Smooth muscle cell (in vitro differentiated cells): ENCODE results near the gene OPA1. TPM values are rescaled to one million over a fixed set of nuclear protein-coding genes. Genes with fewer than 3 reads are reported as not detected.

Experiments
- DNase-seq: peaks from one replicate; lab custom pipeline; 2025; ENCODE audit not compliant: unreplicated experiment; lab: John Stamatoyannopoulos, UW
- H2AFZ ChIP-seq: fragments of 200-600 bp; sonication (generic); 2 replicates; pipeline ENCODE4 v1.6.0; 2016; ENCODE audit warnings: antibody characterized with exemption, low read depth, mild to moderate bottlenecking
- H3F3A ChIP-seq: fragments of 200-600 bp; sonication (generic); 2 replicates; pipeline ENCODE4 v1.6.0; 2017; ENCODE audit warnings: antibody characterized with exemption, low read depth
- H3K27ac ChIP-seq: fragments of 200-600 bp; sonication (generic); 2 replicates; pipeline ENCODE4 v1.5.1; 2016; ENCODE audit warnings: low read depth, mild to moderate bottlenecking
- H3K27me3 ChIP-seq: fragments of 200-600 bp; sonication (generic); 2 replicates; pipeline ENCODE4 v1.6.1; 2016; ENCODE audit warnings: low read depth, mild to moderate bottlenecking
- H3K36me3 ChIP-seq: fragments of 200-600 bp; sonication (generic); 2 replicates; pipeline ENCODE4 v1.5.1; 2016; ENCODE audit warnings: low read depth
- H3K4me1 ChIP-seq: fragments of 200-600 bp; sonication (generic); 2 replicates; pipeline ENCODE4 v1.5.1; 2016; ENCODE audit warnings: low read depth
- H3K4me2 ChIP-seq: fragments of 200-600 bp; sonication (generic); 2 replicates; pipeline ENCODE4 v1.6.0; 2016; ENCODE audit warnings: mild to moderate bottlenecking
- H3K4me3 ChIP-seq: fragments of 200-600 bp; sonication (generic); 2 replicates; pipeline ENCODE4 v1.5.1; 2016; ENCODE audit warnings: mild to moderate bottlenecking
- H3K79me2 ChIP-seq: fragments of 200-600 bp; sonication (generic); 2 replicates; pipeline ENCODE4 v1.6.0; 2016; ENCODE audit warnings: low read depth, mild to moderate bottlenecking
- H3K9ac ChIP-seq: fragments of 200-600 bp; sonication (generic); 2 replicates; pipeline ENCODE4 v1.6.0; 2016; ENCODE audit warnings: low read depth
- H3K9me3 ChIP-seq: fragments of 200-600 bp; sonication (generic); replicated peaks from 2 replicates; pipeline ENCODE4 v1.5.1; 2016; ENCODE audit warnings: low read depth
- H4K20me1 ChIP-seq: fragments of 200-600 bp; sonication (generic); 2 replicates; pipeline ENCODE4 v1.6.0; 2016; ENCODE audit warnings: low read depth
- CTCF ChIP-seq: fragments of 200-600 bp; sonication (generic); IDR thresholded peaks from 2 replicates; pipeline ENCODE4 v1.5.1; 2017; ENCODE audit warnings: borderline replicate concordance, mild to moderate bottlenecking, antibody characterized with exemption; ENCODE audit not compliant: insufficient read depth, poor library complexity, severe bottlenecking
- WGBS: methylation state at CpG from one replicate; pipeline ENCODE4 v1.1.7; 2016; ENCODE audit warnings: low lambda C conversion rate; 5-methylcytosine and 5-hydroxymethylcytosine counted together
- polyA plus RNA-seq: library from polyadenylated mRNA; unstranded; fragments of >200 nt; fragmentation: Nextera tagmentation; extraction: Ambion mirVana; gene quantifications from 2 replicates; pipeline ENCODE4 v1.2.1, GENCODE V29; 2016
- total RNA-seq: library from RNA; depleted of rRNA; stranded (reverse); fragments of >200 nt; gene quantifications from 2 replicates; pipeline ENCODE4 v1.2.3, GENCODE V29; 2014

Gene OPA1
- total and polyA plus RNA-seq, 2 experiments from 2014 or later: 23.8 to 56.0 TPM

GRCh38 chr3:193617628-193618027 lies 24.6 kb downstream of the OPA1 start:
- no peak for DNase-seq
- Histone ChIP-seq H3K36me3 (peaks cover 29% of the 10 kb centered on the region), H3K9me3 (no peaks in the 10 kb centered on the region), H3K27ac (no peak overlapping the region), H3K4me3 (no peak overlapping the region), H2AFZ (no peak overlapping the region), H3K4me2 (no peak overlapping the region), H3K4me1 (no peaks in the 10 kb centered on the region), H3K79me2 (peaks cover 21% of the 10 kb centered on the region), H4K20me1 (peaks cover 56% of the 10 kb centered on the region), H3F3A (no peaks in the 10 kb centered on the region), H3K27me3 (no peaks in the 10 kb centered on the region), H3K9ac (no peak overlapping the region)
- no peak for TF ChIP-seq CTCF
- WGBS: 100% methylated on average over 1 of the region's 1 CpG

GRCh38 chr3:193620057-193620456 lies 27.0 kb downstream of the OPA1 start:
- Histone ChIP-seq H3K27me3 (no peaks in the 10 kb centered on the region), H3K9ac (no peak overlapping the region), H3K27ac (no peak overlapping the region), H3K36me3 (peaks cover 25% of the 10 kb centered on the region), H3K4me3 (no peak overlapping the region), H3K79me2 (peaks cover 10% of the 10 kb centered on the region), H3K4me1 (no peaks in the 10 kb centered on the region), H3K4me2 (no peak overlapping the region), H3F3A (no peaks in the 10 kb centered on the region), H4K20me1 (peaks cover 41% of the 10 kb centered on the region), H2AFZ (no peak overlapping the region), H3K9me3 (no peaks in the 10 kb centered on the region)
- no peak for DNase-seq
- WGBS: 74% methylated on average over 1 of the region's 1 CpG
- no peak for TF ChIP-seq CTCF

GRCh38 chr3:193620650-193621049 lies 27.6 kb downstream of the OPA1 start:
- no peak overlapping the region for H3K4me3 ChIP-seq
- H3K9me3 ChIP-seq: no peaks in the 10 kb centered on the region
- peaks cover 36% of the 10 kb centered on the region for H4K20me1 ChIP-seq
- no peaks in the 10 kb centered on the region for H3F3A ChIP-seq
- H3K27me3 ChIP-seq: no peaks in the 10 kb centered on the region
- no peaks in the 10 kb centered on the region for H3K4me1 ChIP-seq
- no peak overlapping the region for H3K27ac ChIP-seq
- no peak for DNase-seq
- peaks cover 5% of the 10 kb centered on the region for H3K79me2 ChIP-seq
- H3K4me2 ChIP-seq: no peak overlapping the region
- no peak for TF ChIP-seq CTCF
- H3K9ac ChIP-seq: no peak overlapping the region
- H2AFZ ChIP-seq: no peak overlapping the region
- H3K36me3 ChIP-seq: peaks cover 25% of the 10 kb centered on the region

GRCh38 chr3:193621127-193621526 lies 28.1 kb downstream of the OPA1 start:
- no peak for TF ChIP-seq CTCF
- no peak overlapping the region for H3K4me3 ChIP-seq
- H3K27ac ChIP-seq: no peak overlapping the region
- no peaks in the 10 kb centered on the region for H3K4me1 ChIP-seq
- no peaks in the 10 kb centered on the region for H3F3A ChIP-seq
- H3K27me3 ChIP-seq: no peaks in the 10 kb centered on the region
- peaks cover 5% of the 10 kb centered on the region for H3K79me2 ChIP-seq
- peaks cover 33% of the 10 kb centered on the region for H4K20me1 ChIP-seq
- no peaks in the 10 kb centered on the region for H3K9me3 ChIP-seq
- WGBS: 98% methylated on average over 4 of the region's 4 CpGs
- no peak overlapping the region for H2AFZ ChIP-seq
- no peak for DNase-seq
- no peak overlapping the region for H3K9ac ChIP-seq
- no peak overlapping the region for H3K4me2 ChIP-seq
- H3K36me3 ChIP-seq: peaks cover 29% of the 10 kb centered on the region
